Pons (tissue), 1 donor: Measurements from ENCODE around the gene EXOC6.

Experiments
- DNase-seq: peaks from one replicate; pipeline ENCODE4 v3.0.0-alpha.2; 2016; ENCODE audit warnings: low spot score

The EXOC6 gene

GRCh38 chr10:93023013-93023650 is 174.8 kb downstream of the EXOC6 start:
- DNase-seq: no peak

- no peak for DNase-seq
Observed at GRCh38 chr10:93026072-93026471, 177.8 kb downstream of the EXOC6 start.

GRCh38 chr10:93027508-93027907 is 179.2 kb downstream of the EXOC6 start:
- DNase-seq: no peak

GRCh38 chr10:93028883-93029282 is 180.6 kb downstream of the EXOC6 start:
- no peak for DNase-seq

- DNase-seq: no peak
Observed at GRCh38 chr10:93030409-93030808, 182.1 kb downstream of the EXOC6 start.

GRCh38 chr10:93032105-93032808 is 183.9 kb downstream of the EXOC6 start:
- DNase-seq: no peak

- DNase-seq: no peak
Observed at GRCh38 chr10:93032809-93033137, 184.5 kb downstream of the EXOC6 start.

- DNase-seq: no peak
Observed at GRCh38 chr10:93034426-93034825, 186.1 kb downstream of the EXOC6 start.

GRCh38 chr10:93039110-93039509 is 190.8 kb downstream of the EXOC6 start:
- no peak for DNase-seq

- DNase-seq: peak; percentile 40
Observed at GRCh38 chr10:93039721-93040120, 191.4 kb downstream of the EXOC6 start.

GRCh38 chr10:93054486-93054885 is 206.2 kb downstream of the EXOC6 start:
- DNase-seq: no peak

GRCh38 chr10:93058139-93058538 is 209.8 kb downstream of the EXOC6 start:
- no peak for DNase-seq

GRCh38 chr10:93059975-93060886 is 211.9 kb downstream of the EXOC6 start, which contains the start of gene CYP26C1:
CYP26C1 (plus strand) TSS chr10:93060798; CDS start chr10:93061264, 466 bp downstream.
- DNase-seq: no peak

- DNase-seq: no peak
Observed at GRCh38 chr10:93060887-93061593, 212.7 kb downstream of the EXOC6 start.

GRCh38 chr10:93061594-93062513 is 213.5 kb downstream of the EXOC6 start:
- no peak for DNase-seq

GRCh38 chr10:93062514-93063143 is 214.3 kb downstream of the EXOC6 start:
- no peak for DNase-seq

GRCh38 chr10:93063144-93063976 is 215.0 kb downstream of the EXOC6 start:
- no peak for DNase-seq

- DNase-seq: no peak
Observed at GRCh38 chr10:93063977-93064660, 215.8 kb downstream of the EXOC6 start.
